Tibial nerve (tissue), 3 donors: Measurements from ENCODE around the gene ADAMTS17.

Experiments
- POLR2A ChIP-seq, 2 donors: fragments of 450-650 bp; IDR thresholded peaks; one replicate each; pipeline ENCODE4 v1.6.1; 2017; ENCODE audit warnings: antibody characterized with exemption in 2 of 2, mild to moderate bottlenecking in 2 of 2, moderate library complexity in 2 of 2
- TF ChIP-seq, protein P1 (sequence below), 5 experiments: fragments of 200-600 bp in 3 of 5; fragments of 450-650 bp in 2 of 5; sonication (generic) in 3 of 5; IDR thresholded peaks; one replicate each; pipeline ENCODE4 v1.5.1; 2016 to 2019; ENCODE audit warnings: antibody characterized with exemption in 5 of 5, mild to moderate bottlenecking in 3 of 5, moderate library complexity in 2 of 5

DNA sequence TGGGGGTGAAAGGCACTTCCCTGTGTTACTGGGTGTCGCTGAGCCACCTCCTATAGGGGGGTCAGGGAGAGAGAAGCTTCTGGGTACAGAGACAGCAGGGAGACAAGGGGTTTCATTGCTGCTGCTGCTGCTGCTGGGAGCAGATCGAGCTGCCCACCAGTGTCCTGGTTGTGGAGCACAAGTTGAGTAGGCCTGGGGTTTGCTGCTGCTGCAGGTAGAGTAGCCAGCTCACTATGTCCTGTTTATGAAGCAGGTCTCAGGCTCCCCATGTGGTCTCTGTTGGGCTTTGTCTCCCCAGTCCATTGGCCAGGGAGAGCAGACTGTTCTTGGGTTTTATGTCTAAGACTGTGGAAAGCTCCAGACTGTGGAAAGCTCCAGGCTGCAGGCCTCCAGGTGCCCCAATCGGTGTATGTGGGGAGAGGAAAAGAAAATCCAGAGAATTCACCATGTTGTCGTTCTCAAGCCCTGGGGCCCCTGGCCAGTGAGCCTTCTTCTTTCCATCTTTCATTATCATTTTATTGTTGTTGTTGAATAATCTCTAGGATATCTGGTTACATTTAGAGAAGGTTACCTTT lies 157.8 kb downstream of the ADAMTS17 start:
- TF ChIP-seq, protein P1, sequence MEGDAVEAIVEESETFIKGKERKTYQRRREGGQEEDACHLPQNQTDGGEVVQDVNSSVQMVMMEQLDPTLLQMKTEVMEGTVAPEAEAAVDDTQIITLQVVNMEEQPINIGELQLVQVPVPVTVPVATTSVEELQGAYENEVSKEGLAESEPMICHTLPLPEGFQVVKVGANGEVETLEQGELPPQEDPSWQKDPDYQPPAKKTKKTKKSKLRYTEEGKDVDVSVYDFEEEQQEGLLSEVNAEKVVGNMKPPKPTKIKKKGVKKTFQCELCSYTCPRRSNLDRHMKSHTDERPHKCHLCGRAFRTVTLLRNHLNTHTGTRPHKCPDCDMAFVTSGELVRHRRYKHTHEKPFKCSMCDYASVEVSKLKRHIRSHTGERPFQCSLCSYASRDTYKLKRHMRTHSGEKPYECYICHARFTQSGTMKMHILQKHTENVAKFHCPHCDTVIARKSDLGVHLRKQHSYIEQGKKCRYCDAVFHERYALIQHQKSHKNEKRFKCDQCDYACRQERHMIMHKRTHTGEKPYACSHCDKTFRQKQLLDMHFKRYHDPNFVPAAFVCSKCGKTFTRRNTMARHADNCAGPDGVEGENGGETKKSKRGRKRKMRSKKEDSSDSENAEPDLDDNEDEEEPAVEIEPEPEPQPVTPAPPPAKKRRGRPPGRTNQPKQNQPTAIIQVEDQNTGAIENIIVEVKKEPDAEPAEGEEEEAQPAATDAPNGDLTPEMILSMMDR (IDR thresholded peaks at IDR 0.05), result no peak
- no peak for TF ChIP-seq POLR2A (IDR thresholded peaks at IDR 0.05)
